Smooth muscle cell (in vitro differentiated cells): ENCODE results near the gene COA3. TPM values are rescaled to one million over a fixed set of nuclear protein-coding genes. Genes with fewer than 3 reads are reported as not detected.

Experiments used
- DNase-seq: peaks from one replicate; lab custom pipeline; 2025; ENCODE audit not compliant: unreplicated experiment; lab: John Stamatoyannopoulos, UW
- H2AFZ ChIP-seq: fragments of 200-600 bp; sonication (generic); 2 replicates; pipeline ENCODE4 v1.6.0; 2016; ENCODE audit warnings: antibody characterized with exemption, low read depth, mild to moderate bottlenecking
- H3F3A ChIP-seq: fragments of 200-600 bp; sonication (generic); 2 replicates; pipeline ENCODE4 v1.6.0; 2017; ENCODE audit warnings: antibody characterized with exemption, low read depth
- H3K27ac ChIP-seq: fragments of 200-600 bp; sonication (generic); 2 replicates; pipeline ENCODE4 v1.5.1; 2016; ENCODE audit warnings: low read depth, mild to moderate bottlenecking
- H3K27me3 ChIP-seq: fragments of 200-600 bp; sonication (generic); 2 replicates; pipeline ENCODE4 v1.6.1; 2016; ENCODE audit warnings: low read depth, mild to moderate bottlenecking
- H3K36me3 ChIP-seq: fragments of 200-600 bp; sonication (generic); 2 replicates; pipeline ENCODE4 v1.5.1; 2016; ENCODE audit warnings: low read depth
- H3K4me1 ChIP-seq: fragments of 200-600 bp; sonication (generic); 2 replicates; pipeline ENCODE4 v1.5.1; 2016; ENCODE audit warnings: low read depth
- H3K4me2 ChIP-seq: fragments of 200-600 bp; sonication (generic); 2 replicates; pipeline ENCODE4 v1.6.0; 2016; ENCODE audit warnings: mild to moderate bottlenecking
- H3K4me3 ChIP-seq: fragments of 200-600 bp; sonication (generic); 2 replicates; pipeline ENCODE4 v1.5.1; 2016; ENCODE audit warnings: mild to moderate bottlenecking
- H3K79me2 ChIP-seq: fragments of 200-600 bp; sonication (generic); 2 replicates; pipeline ENCODE4 v1.6.0; 2016; ENCODE audit warnings: low read depth, mild to moderate bottlenecking
- H3K9ac ChIP-seq: fragments of 200-600 bp; sonication (generic); 2 replicates; pipeline ENCODE4 v1.6.0; 2016; ENCODE audit warnings: low read depth
- H3K9me3 ChIP-seq: fragments of 200-600 bp; sonication (generic); replicated peaks from 2 replicates; pipeline ENCODE4 v1.5.1; 2016; ENCODE audit warnings: low read depth
- H4K20me1 ChIP-seq: fragments of 200-600 bp; sonication (generic); 2 replicates; pipeline ENCODE4 v1.6.0; 2016; ENCODE audit warnings: low read depth
- CTCF ChIP-seq: fragments of 200-600 bp; sonication (generic); IDR thresholded peaks from 2 replicates; pipeline ENCODE4 v1.5.1; 2017; ENCODE audit warnings: borderline replicate concordance, mild to moderate bottlenecking, antibody characterized with exemption; ENCODE audit not compliant: insufficient read depth, poor library complexity, severe bottlenecking
- WGBS: methylation state at CpG from one replicate; pipeline ENCODE4 v1.1.7; 2016; ENCODE audit warnings: low lambda C conversion rate; 5-methylcytosine and 5-hydroxymethylcytosine counted together
- polyA plus RNA-seq: library from polyadenylated mRNA; unstranded; fragments of >200 nt; fragmentation: Nextera tagmentation; extraction: Ambion mirVana; gene quantifications from 2 replicates; pipeline ENCODE4 v1.2.1, GENCODE V29; 2016
- total RNA-seq: library from RNA; depleted of rRNA; stranded (reverse); fragments of >200 nt; gene quantifications from 2 replicates; pipeline ENCODE4 v1.2.3, GENCODE V29; 2014

The COA3 gene
- total and polyA plus RNA-seq, 2 experiments from 2014 or later, result 106 to 127 TPM

GRCh38 chr17:42814633-42815399, 16.3 kb upstream of the COA3 start:
- Histone ChIP-seq H3K9me3 (no peaks in the 10 kb centered on the region), H3K79me2 (no peaks in the 10 kb centered on the region), H3K36me3 (peaks cover 12% of the 10 kb centered on the region), H3K9ac (no peak overlapping the region), H4K20me1 (no peaks in the 10 kb centered on the region), H3K27me3 (no peaks in the 10 kb centered on the region), H3K27ac (no peak overlapping the region), H3K4me3 (no peak overlapping the region), H3K4me2 (no peak overlapping the region), H2AFZ (no peak overlapping the region), H3F3A (no peaks in the 10 kb centered on the region), H3K4me1 (no peaks in the 10 kb centered on the region)
- no peak for DNase-seq
- WGBS, result 96% methylated on average over 8 of the region's 8 CpGs
- no peak for TF ChIP-seq CTCF

- 85% methylated on average over 3 of the region's 3 CpGs for WGBS
- H3K36me3 ChIP-seq, result peaks cover 11% of the 10 kb centered on the region
- no peaks in the 10 kb centered on the region for H3K4me1 ChIP-seq
- no peak for DNase-seq
- H3K4me3 ChIP-seq, result no peak overlapping the region
- H4K20me1 ChIP-seq, result no peaks in the 10 kb centered on the region
- H3K4me2 ChIP-seq, result no peak overlapping the region
- no peaks in the 10 kb centered on the region for H3K79me2 ChIP-seq
- no peak overlapping the region for H3K27ac ChIP-seq
- TF ChIP-seq CTCF, result no peak
- no peak overlapping the region for H3K9ac ChIP-seq
- H2AFZ ChIP-seq, result no peak overlapping the region
- no peaks in the 10 kb centered on the region for H3F3A ChIP-seq
- H3K9me3 ChIP-seq, result no peaks in the 10 kb centered on the region
- H3K27me3 ChIP-seq, result no peaks in the 10 kb centered on the region
These were observed 10.7 kb upstream of the COA3 start for GRCh38 chr17:42809250-42809649.

GRCh38 chr17:42806249-42806648, 7.7 kb upstream of the COA3 start:
- Histone ChIP-seq H3K4me2 (no peak overlapping the region), H3K79me2 (no peaks in the 10 kb centered on the region), H3K4me1 (no peaks in the 10 kb centered on the region), H3K36me3 (peaks cover 3% of the 10 kb centered on the region), H3K27me3 (no peaks in the 10 kb centered on the region), H4K20me1 (no peaks in the 10 kb centered on the region), H3K9ac (no peak overlapping the region), H3F3A (no peaks in the 10 kb centered on the region), H2AFZ (no peak overlapping the region), H3K9me3 (no peaks in the 10 kb centered on the region), H3K4me3 (no peak overlapping the region), H3K27ac (no peak overlapping the region)
- no peak for DNase-seq
- WGBS, result 96% methylated on average over 1 of the region's 1 CpG
- no peak for TF ChIP-seq CTCF

GRCh38 chr17:42804918-42805367, 6.4 kb upstream of the COA3 start:
- no peaks in the 10 kb centered on the region for H3F3A ChIP-seq
- H3K4me2 ChIP-seq, result no peak overlapping the region
- no peak for DNase-seq
- H3K27ac ChIP-seq, result no peak overlapping the region
- no peak overlapping the region for H3K9ac ChIP-seq
- no peaks in the 10 kb centered on the region for H4K20me1 ChIP-seq
- no peaks in the 10 kb centered on the region for H3K79me2 ChIP-seq
- no peaks in the 10 kb centered on the region for H3K4me1 ChIP-seq
- H3K36me3 ChIP-seq, result no peaks in the 10 kb centered on the region
- H3K27me3 ChIP-seq, result no peaks in the 10 kb centered on the region
- 88% methylated on average over 1 of the region's 1 CpG for WGBS
- H3K9me3 ChIP-seq, result no peaks in the 10 kb centered on the region
- no peak overlapping the region for H2AFZ ChIP-seq
- H3K4me3 ChIP-seq, result no peak overlapping the region
- TF ChIP-seq CTCF, result no peak
